NOMO-1 (cell line): ENCODE measurements around the gene ZNF500.

ENCODE experiments used
- DNase-seq, 2 experiments: peaks; one replicate each; lab custom pipeline; 2025; ENCODE audit not compliant: unreplicated experiment in 2 of 2; lab: John Stamatoyannopoulos, UW

The ZNF500 gene

GRCh38 chr16:4713663-4714501, 53.1 kb downstream of the ZNF500 start:
- no peak for DNase-seq

DNA sequence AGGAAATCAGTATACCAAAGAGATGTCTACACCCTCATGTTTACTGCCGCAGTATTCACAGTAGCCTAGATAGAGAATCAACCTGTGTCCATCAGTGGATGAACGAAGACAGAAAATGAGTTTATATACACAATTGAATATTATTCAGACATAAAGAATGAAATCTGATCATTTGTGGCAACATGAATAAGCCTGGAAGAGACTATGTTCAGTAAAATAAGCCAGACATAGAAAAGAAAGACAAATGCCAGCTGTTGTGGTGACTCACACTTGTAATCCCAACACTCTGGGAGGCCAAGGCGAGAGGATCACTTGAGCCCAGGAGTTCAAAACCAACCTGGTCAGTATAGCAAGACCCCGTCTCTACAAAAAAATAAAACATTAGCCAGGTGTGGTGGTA, 57.5 kb downstream of the ZNF500 start:
- DNase-seq, result no peak

- DNase-seq, result no peak
These were observed 60.1 kb downstream of the ZNF500 start for GRCh38 chr16:4706871-4707270.

GRCh38 chr16:4704913-4705312, 62.0 kb downstream of the ZNF500 start:
- no peak for DNase-seq

- no peak for DNase-seq
These were observed 62.5 kb downstream of the ZNF500 start for GRCh38 chr16:4704491-4704890.

- DNase-seq, result no peak
These were observed 63.1 kb downstream of the ZNF500 start for GRCh38 chr16:4703906-4704305.

- DNase-seq, result no peak
These were observed 64.5 kb downstream of the ZNF500 start for GRCh38 chr16:4702466-4702808.

DNA sequence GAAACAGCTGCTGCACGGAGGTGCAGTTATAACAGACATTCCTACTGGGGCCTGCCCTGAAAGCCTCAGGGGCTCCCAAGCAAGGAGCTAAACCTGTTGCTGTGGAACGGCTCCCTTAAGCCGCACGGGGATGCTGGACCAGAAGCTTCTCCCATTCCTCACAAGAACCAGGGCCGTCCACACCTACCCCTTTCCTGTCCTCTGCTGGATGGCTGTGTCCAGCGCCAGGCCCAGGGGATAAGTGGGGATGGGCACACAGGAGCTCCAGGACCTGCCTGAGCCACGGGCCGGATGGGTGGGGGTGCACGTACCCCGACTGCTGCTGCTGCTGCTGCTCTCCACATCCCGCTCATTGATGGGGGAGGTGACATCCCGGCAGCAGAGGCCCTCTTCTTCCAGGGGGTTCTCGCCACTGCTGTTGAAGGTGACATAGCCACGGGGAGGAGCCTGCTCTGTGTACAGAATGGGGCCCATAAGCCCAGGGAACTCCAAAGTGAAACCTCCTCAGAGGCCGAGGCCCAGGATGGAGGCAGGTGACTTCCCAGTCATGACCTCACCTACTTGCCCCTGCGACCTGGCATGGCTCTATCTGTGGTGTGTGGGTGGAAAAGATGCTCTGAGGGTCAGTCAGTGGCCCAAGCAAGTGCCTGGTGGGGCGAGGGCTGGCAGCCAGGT, 65.0 kb downstream of the ZNF500 start:
- no peak for DNase-seq

DNA sequence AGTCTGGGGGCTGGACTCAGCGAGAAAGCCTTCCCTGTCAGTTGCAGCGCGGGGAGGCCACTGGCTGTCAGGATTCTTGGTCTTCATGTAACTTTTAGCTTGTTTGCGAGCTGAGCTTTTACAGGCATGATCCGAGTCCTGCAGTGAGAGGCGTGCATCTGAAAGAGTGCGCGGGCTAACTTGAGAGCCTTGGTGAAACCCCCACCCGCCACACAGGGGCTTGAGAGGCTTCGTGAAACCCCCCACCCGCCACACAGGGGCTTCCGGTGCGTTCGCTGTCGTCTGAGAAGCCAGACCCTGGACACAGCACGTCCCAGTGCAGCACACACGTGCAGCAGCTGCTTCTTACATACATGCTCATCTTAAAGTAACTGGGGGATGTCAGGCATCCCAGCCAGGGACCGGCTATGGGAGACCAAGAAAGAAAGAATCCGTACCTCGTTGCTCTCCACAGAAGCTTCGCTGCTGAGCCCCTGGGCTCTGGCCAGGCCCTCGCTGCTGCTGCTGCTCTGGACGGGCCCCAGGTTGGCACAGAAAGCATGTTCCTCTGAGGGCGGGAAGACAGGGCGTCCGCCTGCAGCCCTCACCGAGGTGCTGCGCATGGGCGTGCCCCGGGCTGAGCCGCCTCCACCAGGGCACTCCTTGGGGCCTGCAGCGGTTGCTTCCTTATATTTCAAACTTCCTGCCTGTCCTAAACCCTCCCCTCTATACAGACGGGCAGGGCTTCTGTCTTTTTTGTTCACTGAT, 65.8 kb downstream of the ZNF500 start:
- DNase-seq, result no peak

GRCh38 chr16:4700380-4700996, 66.5 kb downstream of the ZNF500 start:
- no peak for DNase-seq

GRCh38 chr16:4699046-4699556, 67.9 kb downstream of the ZNF500 start:
- DNase-seq, result no peak

DNA sequence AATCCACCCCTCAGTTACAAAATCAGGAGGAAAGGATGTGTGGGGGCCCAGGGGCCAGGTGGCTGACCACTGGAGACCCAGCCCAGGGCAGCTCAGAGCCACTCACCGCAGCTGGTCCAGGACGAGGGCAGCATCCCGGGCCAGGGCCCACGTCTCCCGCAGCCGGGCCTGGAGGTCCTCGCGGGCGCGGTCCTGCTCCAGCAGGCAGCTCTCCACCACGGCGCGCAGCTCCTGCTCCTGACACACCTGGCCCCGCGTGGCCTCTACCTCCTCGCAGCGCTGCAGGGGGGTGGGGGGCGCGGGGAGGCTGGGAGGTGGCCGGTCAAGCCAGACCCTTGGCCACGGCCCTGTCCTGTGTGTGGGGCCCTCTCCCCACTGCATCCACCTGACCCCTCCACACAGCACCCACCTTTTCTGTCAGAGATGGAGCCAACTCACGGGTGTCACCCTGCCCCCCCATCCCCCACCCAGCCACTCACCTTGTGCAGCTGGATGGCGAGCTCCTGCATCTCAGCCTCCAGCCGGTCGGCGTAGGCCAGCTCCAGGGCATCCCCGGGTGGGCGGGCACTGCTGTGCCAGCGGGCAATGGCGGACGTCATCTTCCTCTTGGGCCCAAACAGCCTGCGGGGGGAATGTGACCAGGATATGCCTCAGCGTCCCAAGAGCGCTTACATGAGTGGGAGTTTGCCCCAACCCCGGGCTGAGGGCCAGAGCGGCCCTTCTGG, 68.5 kb downstream of the ZNF500 start:
- no peak for DNase-seq
